Measurements from ENCODE around the gene ITSN2.

GRCh38 chr2:24304098-24304497 lies 56.2 kb downstream of the ITSN2 start:
- TF ChIP-seq, protein P1, sequence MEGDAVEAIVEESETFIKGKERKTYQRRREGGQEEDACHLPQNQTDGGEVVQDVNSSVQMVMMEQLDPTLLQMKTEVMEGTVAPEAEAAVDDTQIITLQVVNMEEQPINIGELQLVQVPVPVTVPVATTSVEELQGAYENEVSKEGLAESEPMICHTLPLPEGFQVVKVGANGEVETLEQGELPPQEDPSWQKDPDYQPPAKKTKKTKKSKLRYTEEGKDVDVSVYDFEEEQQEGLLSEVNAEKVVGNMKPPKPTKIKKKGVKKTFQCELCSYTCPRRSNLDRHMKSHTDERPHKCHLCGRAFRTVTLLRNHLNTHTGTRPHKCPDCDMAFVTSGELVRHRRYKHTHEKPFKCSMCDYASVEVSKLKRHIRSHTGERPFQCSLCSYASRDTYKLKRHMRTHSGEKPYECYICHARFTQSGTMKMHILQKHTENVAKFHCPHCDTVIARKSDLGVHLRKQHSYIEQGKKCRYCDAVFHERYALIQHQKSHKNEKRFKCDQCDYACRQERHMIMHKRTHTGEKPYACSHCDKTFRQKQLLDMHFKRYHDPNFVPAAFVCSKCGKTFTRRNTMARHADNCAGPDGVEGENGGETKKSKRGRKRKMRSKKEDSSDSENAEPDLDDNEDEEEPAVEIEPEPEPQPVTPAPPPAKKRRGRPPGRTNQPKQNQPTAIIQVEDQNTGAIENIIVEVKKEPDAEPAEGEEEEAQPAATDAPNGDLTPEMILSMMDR (optimal IDR thresholded peaks at IDR 0.05 in 1 of 3, IDR thresholded peaks at IDR 0.05 in 1 of 3, conservative IDR thresholded peaks at IDR 0.05 in 1 of 3; ENCODE audit: extremely low read depth in 1 of 3, insufficient read depth in 2 of 3, low read length in 3 of 3), result no peak
- TF ChIP-seq EZH2 (IDR thresholded peaks at IDR 0.05; ENCODE audit: low read length), result no peak

All from keratinocyte (primary cell).